Sigmoid colon (tissue), 4 donors: ENCODE data around the gene KLHL29.

ENCODE experiments used
- CTCF ChIP-seq, 4 experiments: fragments of 450-650 bp in 3 of 4; fragments of 200-600 bp in 1 of 4; IDR thresholded peaks; one replicate each; pipeline ENCODE4 v1.5.1; 2016 to 2019; ENCODE audit warnings: antibody characterized with exemption in 4 of 4, mild to moderate bottlenecking in 3 of 4, moderate library complexity in 2 of 4
- EP300 ChIP-seq, 4 donors: sonication (generic); formaldehyde crosslinking; IDR thresholded peaks; one replicate each; pipeline ENCODE4 v1.6.1; 2017; ENCODE audit warnings: antibody characterized with exemption in 4 of 4
- POLR2A ChIP-seq, 2 donors: fragments of 450-650 bp; IDR thresholded peaks; one replicate each; pipeline ENCODE4 v1.6.1; 2016; ENCODE audit warnings: antibody characterized with exemption in 2 of 2, mild to moderate bottlenecking in 2 of 2, moderate library complexity in 2 of 2

GRCh38 chr2:23346029-23346428 lies 39.0 kb upstream of the KLHL29 start:
- no peak for TF ChIP-seq POLR2A (IDR thresholded peaks at IDR 0.05)
- TF ChIP-seq CTCF (IDR thresholded peaks at IDR 0.05): no peak
- no peak for TF ChIP-seq EP300 (IDR thresholded peaks at IDR 0.05)
